SU-DHL-6 (cell line): Measurements from ENCODE around the gene DENND5B.

ENCODE experiments used
- H2AFZ ChIP-seq: fragments of 200-600 bp; sonication (generic); 2 replicates; pipeline ENCODE4 v1.6.1; 2014; ENCODE audit warnings: low read depth, mild to moderate bottlenecking, moderate library complexity, mixed read lengths, antibody characterized with exemption, low read length; ENCODE audit not compliant: severe bottlenecking
- H3F3A ChIP-seq: fragments of 200-600 bp; shearing (Covaris generic); 2 replicates; pipeline ENCODE4 v1.6.0; 2016; ENCODE audit warnings: antibody characterized with exemption, mild to moderate bottlenecking; ENCODE audit not compliant: insufficient read depth
- H3K27ac ChIP-seq: fragments of 200-600 bp; sonication (generic); 2 replicates; pipeline ENCODE4 v1.5.1; 2016; ENCODE audit warnings: low read depth, mild to moderate bottlenecking, low read length, moderate library complexity, mixed read lengths
- H3K27me3 ChIP-seq: fragments of 200-600 bp; sonication (generic), shearing (Covaris generic); 2 replicates; pipeline ENCODE4 v1.6.0; 2014; ENCODE audit warnings: mild to moderate bottlenecking, low read length
- H3K36me3 ChIP-seq: fragments of 200-600 bp; sonication (generic); 2 replicates; pipeline ENCODE4 v1.6.1; 2014; ENCODE audit warnings: mild to moderate bottlenecking, low read length, mixed read lengths
- H3K4me2 ChIP-seq: fragments of 300-600, 200-600 bp; shearing (Covaris generic), sonication (generic); 2 replicates; pipeline ENCODE4 v1.6.0; 2014; ENCODE audit warnings: low read length, low read depth, mild to moderate bottlenecking; ENCODE audit not compliant: poor library complexity, severe bottlenecking
- H3K4me3 ChIP-seq: fragments of 200-600 bp; sonication (generic); 2 replicates; pipeline ENCODE4 v1.5.1; 2014; ENCODE audit warnings: antibody characterized with exemption, low read length, mild to moderate bottlenecking, mixed read lengths; ENCODE audit not compliant: insufficient read depth, poor library complexity, severe bottlenecking
- H3K79me2 ChIP-seq: fragments of 200-600 bp; sonication (generic); 2 replicates; pipeline ENCODE4 v1.6.1; 2014; ENCODE audit warnings: mild to moderate bottlenecking, low read length, moderate library complexity; ENCODE audit not compliant: insufficient read depth
- H3K9ac ChIP-seq: fragments of 200-600 bp; sonication (generic); 2 replicates; pipeline ENCODE4 v1.7.0; 2014; ENCODE audit warnings: mild to moderate bottlenecking, low read length
- H3K9me2 ChIP-seq: fragments of 200-600 bp; sonication (generic); replicated peaks from 2 replicates; pipeline ENCODE4 v1.6.1; 2014; ENCODE audit warnings: low read length; ENCODE audit not compliant: insufficient read depth
- H3K9me3 ChIP-seq: fragments of 200-600 bp; sonication (generic); 2 replicates; pipeline ENCODE4 v1.6.1; 2014; ENCODE audit warnings: low read length, mixed read lengths; ENCODE audit not compliant: insufficient read depth
- H4K20me1 ChIP-seq: fragments of 200-600 bp; sonication (generic); 2 replicates; pipeline ENCODE4 v1.6.1; 2014; ENCODE audit warnings: low read depth, mild to moderate bottlenecking, antibody characterized with exemption, low read length, moderate library complexity, mixed read lengths
- CTCF ChIP-seq: fragments of 200-600 bp; sonication (generic); IDR thresholded peaks from one replicate; pipeline ENCODE4 v1.5.1; 2017; ENCODE audit warnings: antibody characterized with exemption, mild to moderate bottlenecking, low read length, moderate library complexity; ENCODE audit not compliant: insufficient read depth, poor library complexity, severe bottlenecking
- EZH2phosphoT487 ChIP-seq: fragments of 200-600 bp; sonication (generic), shearing (Covaris generic); conservative IDR thresholded peaks from 2 replicates; pipeline ENCODE4 v1.6.1; 2018; ENCODE audit warnings: mild to moderate bottlenecking, antibody characterized with exemption, low read length, moderate library complexity, mixed read lengths

Gene DENND5B

DNA sequence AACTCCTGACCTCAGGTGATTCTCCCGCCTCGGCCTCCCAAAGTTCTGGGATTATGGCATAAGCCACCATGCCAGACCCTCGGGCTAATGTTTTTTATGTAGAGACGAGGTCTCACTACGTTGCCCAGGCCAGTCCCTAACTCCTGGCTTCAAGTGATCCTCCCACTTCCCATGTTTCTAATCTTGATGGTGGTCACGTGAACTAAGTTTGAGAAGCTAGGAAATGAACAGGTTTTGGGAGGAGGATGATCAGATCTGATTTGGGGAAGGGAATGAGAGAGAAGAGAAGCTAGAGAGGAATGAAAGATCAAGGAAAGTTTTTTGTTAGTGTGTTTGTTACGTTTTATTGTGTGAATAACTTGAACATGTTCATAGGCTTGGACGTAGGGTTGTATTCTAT is 247.8 kb downstream of the DENND5B start:
- no peak overlapping the region for H3K9ac ChIP-seq
- no peaks in the 10 kb centered on the region for H3K27me3 ChIP-seq
- H2AFZ ChIP-seq: no peak overlapping the region

DNA sequence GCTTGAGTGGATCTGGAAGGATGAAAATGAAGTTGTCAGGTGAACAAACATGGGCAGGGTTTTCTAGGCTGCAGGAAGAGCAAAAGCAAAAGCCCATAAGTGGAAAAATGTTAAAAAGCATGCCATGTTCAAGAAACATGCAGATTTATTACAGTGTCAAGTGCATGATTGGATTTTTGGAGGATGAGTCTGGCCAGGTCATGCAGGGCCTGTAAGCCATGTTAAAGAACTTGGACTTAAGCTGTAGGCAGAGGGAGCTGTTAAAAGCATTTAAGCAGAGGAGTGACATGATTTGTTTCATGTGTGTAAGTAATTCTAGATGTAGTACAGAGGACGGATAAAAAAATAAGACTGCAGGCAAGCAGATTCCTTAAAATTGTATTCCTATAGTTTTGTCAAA is 248.7 kb downstream of the DENND5B start:
- Histone ChIP-seq H2AFZ (no peak overlapping the region), H3K9ac (no peak overlapping the region), H4K20me1 (no peaks in the 10 kb centered on the region), H3K9me3 (no peaks in the 10 kb centered on the region), H3K4me3 (no peak overlapping the region), H3F3A (no peaks in the 10 kb centered on the region), H3K4me2 (no peak overlapping the region), H3K27ac (no peak overlapping the region), H3K9me2 (no peaks in the 10 kb centered on the region), H3K79me2 (no peaks in the 10 kb centered on the region), H3K36me3 (no peaks in the 10 kb centered on the region), H3K27me3 (no peaks in the 10 kb centered on the region)
- TF ChIP-seq EZH2phosphoT487: no peak
- no peak for TF ChIP-seq CTCF

More for the DNA sequence above, 247.8 kb downstream of the DENND5B start:
- Histone ChIP-seq H3K4me3 (no peak overlapping the region), H3K79me2 (no peaks in the 10 kb centered on the region), H3F3A (no peaks in the 10 kb centered on the region), H3K9me3 (no peaks in the 10 kb centered on the region), H3K36me3 (no peaks in the 10 kb centered on the region), H3K9me2 (no peaks in the 10 kb centered on the region), H3K27ac (no peak overlapping the region), H3K4me2 (no peak overlapping the region), H4K20me1 (no peaks in the 10 kb centered on the region)
- no peak for TF ChIP-seq EZH2phosphoT487
- no peak for TF ChIP-seq CTCF

GRCh38 chr12:31339831-31340622 is 250.9 kb downstream of the DENND5B start:
- no peaks in the 10 kb centered on the region for H3K9me2 ChIP-seq
- H3K27me3 ChIP-seq: no peaks in the 10 kb centered on the region
- H2AFZ ChIP-seq: no peak overlapping the region
- no peaks in the 10 kb centered on the region for H3K36me3 ChIP-seq
- H3K9me3 ChIP-seq: no peaks in the 10 kb centered on the region
- TF ChIP-seq CTCF: no peak
- TF ChIP-seq EZH2phosphoT487: no peak
- no peak overlapping the region for H3K9ac ChIP-seq
- no peaks in the 10 kb centered on the region for H4K20me1 ChIP-seq
- no peak overlapping the region for H3K4me3 ChIP-seq
- no peaks in the 10 kb centered on the region for H3F3A ChIP-seq
- H3K79me2 ChIP-seq: no peaks in the 10 kb centered on the region
- H3K4me2 ChIP-seq: no peak overlapping the region
- no peak overlapping the region for H3K27ac ChIP-seq
